ENCODE measurements around the gene CAMTA2. TPM values are rescaled to one million over a fixed set of nuclear protein-coding genes. Genes with fewer than 3 reads are reported as not detected.

CAMTA2 gene
- total RNA-seq, 4 donors from 2014 or later, result 42.4 to 124 (median 88.7) TPM

DNA sequence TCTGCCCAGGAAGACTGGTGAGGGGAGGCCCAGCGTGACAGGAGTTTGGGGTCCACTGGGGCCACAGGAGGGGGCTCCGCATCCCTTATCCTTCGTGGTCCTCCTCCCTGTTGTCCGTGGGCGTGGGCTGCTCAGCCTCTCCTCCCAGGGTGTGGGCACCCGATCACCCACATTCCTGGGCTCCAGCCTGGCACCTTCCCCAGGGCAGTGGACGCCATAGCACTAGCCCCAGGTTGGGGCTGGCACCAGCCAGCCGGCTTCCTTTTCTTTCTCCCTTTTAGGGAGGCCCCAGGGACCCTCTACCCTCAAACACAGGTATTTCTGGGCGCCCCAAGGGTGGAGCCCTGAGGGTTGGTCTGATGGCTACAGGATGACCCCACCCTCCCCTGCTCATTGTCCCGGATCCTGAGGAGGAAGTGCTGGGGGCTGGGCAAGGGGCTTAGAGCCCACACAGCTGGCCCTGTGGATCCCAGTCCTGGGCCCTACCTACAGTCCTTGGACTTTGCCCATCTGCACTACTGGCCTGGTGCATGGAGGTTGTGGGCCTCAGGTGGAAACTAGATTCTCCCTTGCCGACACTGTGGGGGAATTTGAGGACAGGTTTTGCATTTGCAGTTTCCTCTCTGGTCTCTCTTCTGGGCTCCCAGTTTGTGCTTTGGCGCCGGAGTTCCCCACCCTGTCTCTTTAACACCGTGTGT, 11.4 kb upstream of the CAMTA2 start:
- Histone ChIP-seq H3K4me3 (peak overlapping the region; percentile 85 to 99 (median 95)), H3K27me3 (no peaks in the 10 kb centered on the region), H3K36me3 (peaks cover 0 to 36% (median 0%) of the 10 kb centered on the region in 3 donors), H3K9me3 (no peaks in the 10 kb centered on the region), H3K4me1 (peaks cover 3 to 31% (median 10%) of the 10 kb centered on the region in 4 donors), H3K27ac (peak overlapping the region; percentile 76 to 88 (median 87))
- TF ChIP-seq POLR2A (IDR thresholded peaks at IDR 0.05), result peak in 1 of 2 donors; percentile 12
- TF ChIP-seq, protein P1, sequence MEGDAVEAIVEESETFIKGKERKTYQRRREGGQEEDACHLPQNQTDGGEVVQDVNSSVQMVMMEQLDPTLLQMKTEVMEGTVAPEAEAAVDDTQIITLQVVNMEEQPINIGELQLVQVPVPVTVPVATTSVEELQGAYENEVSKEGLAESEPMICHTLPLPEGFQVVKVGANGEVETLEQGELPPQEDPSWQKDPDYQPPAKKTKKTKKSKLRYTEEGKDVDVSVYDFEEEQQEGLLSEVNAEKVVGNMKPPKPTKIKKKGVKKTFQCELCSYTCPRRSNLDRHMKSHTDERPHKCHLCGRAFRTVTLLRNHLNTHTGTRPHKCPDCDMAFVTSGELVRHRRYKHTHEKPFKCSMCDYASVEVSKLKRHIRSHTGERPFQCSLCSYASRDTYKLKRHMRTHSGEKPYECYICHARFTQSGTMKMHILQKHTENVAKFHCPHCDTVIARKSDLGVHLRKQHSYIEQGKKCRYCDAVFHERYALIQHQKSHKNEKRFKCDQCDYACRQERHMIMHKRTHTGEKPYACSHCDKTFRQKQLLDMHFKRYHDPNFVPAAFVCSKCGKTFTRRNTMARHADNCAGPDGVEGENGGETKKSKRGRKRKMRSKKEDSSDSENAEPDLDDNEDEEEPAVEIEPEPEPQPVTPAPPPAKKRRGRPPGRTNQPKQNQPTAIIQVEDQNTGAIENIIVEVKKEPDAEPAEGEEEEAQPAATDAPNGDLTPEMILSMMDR (IDR thresholded peaks at IDR 0.05), result no peak
- DNase-seq, result peak in 2 of 3 donors; percentile 75

DNA sequence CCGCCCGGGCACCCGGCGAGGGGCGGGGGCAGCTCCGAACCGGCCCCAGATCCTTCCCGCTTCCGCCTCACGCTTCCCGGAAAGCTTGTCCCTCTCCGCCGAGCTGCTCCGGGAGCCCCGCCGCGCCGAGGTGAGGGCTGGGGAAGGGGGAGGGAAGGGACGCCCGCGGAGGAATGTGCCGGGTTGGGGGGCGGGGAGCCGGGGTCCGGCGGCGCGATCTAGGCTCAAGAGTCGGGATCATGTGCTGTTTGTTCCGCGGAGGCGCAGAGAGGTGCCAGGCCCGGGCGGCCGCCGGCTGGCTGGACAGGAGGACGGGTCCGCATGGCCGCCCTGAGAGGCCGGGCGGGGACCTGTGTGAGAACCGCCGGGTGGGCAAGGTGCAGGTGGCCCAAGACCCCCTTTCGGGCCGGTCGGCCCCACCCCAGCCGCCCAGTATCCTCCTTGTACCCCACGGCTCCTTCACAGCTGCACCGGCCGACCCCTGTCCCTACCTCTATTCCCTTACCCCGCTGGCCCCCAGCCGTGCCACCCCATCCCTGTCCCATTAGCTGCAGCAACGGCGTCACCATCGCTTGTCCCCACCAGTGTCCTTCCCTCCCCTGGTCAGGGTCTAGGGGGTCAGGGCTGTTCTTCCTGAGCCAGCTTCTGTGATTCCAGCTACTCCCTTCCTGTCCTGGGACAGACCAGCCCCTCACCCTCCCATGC, 10.7 kb upstream of the CAMTA2 start:
- peaks cover 0 to 29% (median 0%) of the 10 kb centered on the region in 3 donors for H3K36me3 ChIP-seq
- DNase-seq, result peak in 1 of 3 donors; percentile 67
- H3K4me3 ChIP-seq, result peak overlapping the region; percentile 85 to 99 (median 95)
- H3K4me1 ChIP-seq, result peaks cover 3 to 31% (median 10%) of the 10 kb centered on the region in 4 donors
- TF ChIP-seq, protein P1 (IDR thresholded peaks at IDR 0.05), result no peak
- no peak for TF ChIP-seq POLR2A (IDR thresholded peaks at IDR 0.05)
- H3K27me3 ChIP-seq, result no peaks in the 10 kb centered on the region
- H3K9me3 ChIP-seq, result no peaks in the 10 kb centered on the region
- peak overlapping the region; percentile 76 to 88 (median 87) for H3K27ac ChIP-seq

DNA sequence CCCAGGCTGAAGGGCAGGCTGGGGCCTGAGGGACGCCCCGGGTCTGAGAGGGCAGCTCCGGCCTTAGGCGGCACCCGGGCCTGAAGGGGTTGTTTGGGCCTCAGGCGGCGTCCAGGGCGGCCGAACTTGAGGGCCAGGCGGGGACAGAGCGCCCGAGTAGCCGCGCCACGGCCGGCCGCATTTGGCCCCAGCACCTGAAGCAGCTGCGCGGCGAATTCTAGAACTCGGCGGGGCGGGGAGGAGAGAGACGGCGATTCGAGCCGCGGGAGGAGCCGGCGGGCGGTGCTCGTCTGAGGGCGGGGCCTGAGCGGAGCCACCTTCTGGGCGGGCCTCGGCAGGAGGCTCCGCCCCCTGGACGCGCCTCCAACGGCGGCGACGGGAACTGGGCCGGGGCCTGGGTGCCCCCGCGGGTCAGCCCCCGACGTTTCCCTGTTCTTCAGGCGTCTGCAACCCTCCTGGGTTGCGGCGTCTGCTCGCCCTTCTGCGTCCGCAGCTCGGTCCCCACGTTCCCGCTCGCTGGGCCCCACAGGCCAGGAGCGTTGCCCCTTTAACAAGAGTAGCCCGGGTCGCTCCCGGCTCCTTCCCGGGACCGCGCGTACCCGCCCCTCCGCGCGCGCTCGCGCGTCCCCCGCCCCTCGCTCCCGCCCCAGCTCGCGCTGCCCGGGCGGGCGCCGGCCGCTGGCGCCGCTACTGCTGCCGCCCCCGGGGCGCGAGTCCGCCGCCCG, 10.0 kb upstream of the CAMTA2 start, which contains the start of the genes INCA1 and KIF1C:
Gene INCA1 (minus strand): TSS at position 221 of the 725 bp plus-strand sequence. CDS start 3,085 bp downstream, outside the sequence.
Gene KIF1C (plus strand): TSS at position 649 of the 725 bp plus-strand sequence. CDS start 2,297 bp downstream, outside the sequence.
- H3K4me3 ChIP-seq, result peak within 1 kb of the TSS; percentile 85 to 99 (median 95)
- H3K27me3 ChIP-seq, result no peaks in the 10 kb centered on the region
- H3K27ac ChIP-seq, result peak within 1 kb of the TSS; percentile 76 to 88 (median 87)
- H3K36me3 ChIP-seq, result peaks cover 0 to 22% (median 0%) of the 10 kb centered on the region in 3 donors
- peak; percentile 89 to 97 (median 96) for DNase-seq
- peaks cover 3 to 31% (median 10%) of the 10 kb centered on the region in 4 donors for H3K4me1 ChIP-seq
- TF ChIP-seq POLR2A (IDR thresholded peaks at IDR 0.05), result peak; percentile 57 to 73
- TF ChIP-seq, protein P1 (IDR thresholded peaks at IDR 0.05), result peak in 5 of 6 experiments; percentile 15 to 54 (median 49)
- H3K9me3 ChIP-seq, result no peaks in the 10 kb centered on the region

DNA sequence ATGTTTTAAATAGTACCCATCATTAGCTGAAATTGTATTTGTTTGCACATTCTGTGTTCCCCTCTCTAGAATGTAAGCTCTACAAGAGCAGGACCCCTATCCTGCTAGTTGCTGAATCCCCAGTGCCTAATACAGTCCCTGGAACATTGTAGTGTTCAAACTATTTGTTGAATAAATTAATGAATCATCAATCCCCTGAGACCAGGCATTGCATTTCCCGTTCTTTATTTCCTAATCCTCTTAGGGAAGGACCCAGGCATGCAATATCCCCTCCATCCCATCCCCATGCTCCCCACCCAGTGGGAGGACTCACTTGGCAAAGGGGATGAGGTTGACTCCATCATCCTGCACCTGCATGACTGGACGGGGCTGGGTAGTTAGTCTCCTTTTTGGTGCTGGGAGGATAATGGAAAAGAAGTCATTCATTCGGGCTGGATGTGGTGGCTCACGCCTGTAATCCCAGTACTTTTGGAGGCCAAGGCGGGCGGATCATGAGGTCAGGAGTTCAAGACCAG, 6.7 kb upstream of the CAMTA2 start:
- H3K4me3 ChIP-seq, result no peak overlapping the region
- H3K4me1 ChIP-seq, result peaks cover 0 to 14% (median 7%) of the 10 kb centered on the region in 4 donors
- H3K27me3 ChIP-seq, result no peaks in the 10 kb centered on the region
- no peaks in the 10 kb centered on the region for H3K36me3 ChIP-seq
- TF ChIP-seq, protein P1 (IDR thresholded peaks at IDR 0.05), result no peak
- no peak for TF ChIP-seq POLR2A (IDR thresholded peaks at IDR 0.05)
- no peak for DNase-seq
- no peak overlapping the region for H3K27ac ChIP-seq
- no peaks in the 10 kb centered on the region for H3K9me3 ChIP-seq

Data from Peyer's patch (tissue), 4 donors.